Calu3 (cell line): Measurements from ENCODE around the gene KLF12. TPM values are rescaled to one million over a fixed set of nuclear protein-coding genes. Genes with fewer than 3 reads are reported as not detected.

Experiments
- Bru-seq: library from RNA; stranded (reverse); fragments of 400-500 nt; gene quantifications from one replicate; lab custom pipeline; 2021; lab: Mats Ljungman, UMichigan
- BruChase-seq, 2 experiments: library from RNA; stranded (reverse); fragments of 400-500 nt; gene quantifications; one replicate each; lab custom pipeline; 2021; lab: Mats Ljungman, UMichigan
- BruUV-seq: library from RNA; stranded (reverse); fragments of 400-500 nt; replicated peaks from 2 replicates; lab custom pipeline; 2021; lab: Mats Ljungman, UMichigan
- CTCF ChIA-PET: fragments of 300-600 bp; sonication (Branson Sonifier 250); formaldehyde crosslinking; loops from one replicate; lab custom pipeline; 2022; ENCODE audit warnings: antibody characterized with exemption; lab: Charles Lee
- DNase-seq: peaks from one replicate; pipeline ENCODE4 v3.0.0; 2022
- H3K27ac Mint-ChIP-seq: one replicate; pipeline ENCODE4 v1.8.0; 2022; ENCODE audit warnings: mixed read lengths; ENCODE audit not compliant: unreplicated experiment
- H3K27me3 Mint-ChIP-seq: one replicate; pipeline ENCODE4 v1.8.0; 2022; ENCODE audit warnings: mixed read lengths; ENCODE audit not compliant: unreplicated experiment
- H3K36me3 Mint-ChIP-seq: one replicate; pipeline ENCODE4 v1.8.0; 2022; ENCODE audit warnings: mild to moderate bottlenecking, moderate library complexity, mixed read lengths; ENCODE audit not compliant: insufficient read depth, unreplicated experiment
- H3K4me1 Mint-ChIP-seq: one replicate; pipeline ENCODE4 v1.8.0; 2022; ENCODE audit warnings: mild to moderate bottlenecking, low read depth, mixed read lengths; ENCODE audit not compliant: unreplicated experiment
- H3K4me3 Mint-ChIP-seq: one replicate; pipeline ENCODE4 v1.8.0; 2022; ENCODE audit warnings: mild to moderate bottlenecking, low read depth, moderate library complexity, mixed read lengths; ENCODE audit not compliant: unreplicated experiment
- H3K9me3 Mint-ChIP-seq: one replicate; pipeline ENCODE4 v1.8.0; 2022; ENCODE audit warnings: low read depth, mixed read lengths; ENCODE audit not compliant: unreplicated experiment
- CTCF ChIP-seq: fragments of 200-600 bp; IDR thresholded peaks from one replicate; pipeline ENCODE4 v1.8.0; 2022; ENCODE audit warnings: antibody characterized with exemption; ENCODE audit not compliant: unreplicated experiment
- intact Hi-C: fragments of 100-400 bp; cut with micrococcal nuclease; formaldehyde crosslinking; loops from one replicate; pipeline ENCODE4 v1.10.0; 2022; ENCODE audit not compliant: unreplicated experiment
- long read RNA-seq: library from polyadenylated mRNA; stranded (forward); transcript quantifications from one replicate; pipeline ENCODE4 v2.0.0, GENCODE V29; 2022
- total RNA-seq: library from RNA; stranded (reverse); gene quantifications from 2 replicates; pipeline ENCODE4 v1.2.3, GENCODE V29; 2022

The KLF12 gene
- total RNA-seq (3.0 and 3.9 TPM in 2 replicates), Bru-seq, nascent RNA (percentile 48 among the genes with signal in this experiment), BruChase-seq, experiment 1, labeled RNA remaining after a 6-hour chase (percentile 37 among the genes with signal in this experiment), BruChase-seq, experiment 2, labeled RNA remaining after a 2-hour chase (percentile 39 among the genes with signal in this experiment)
- long read RNA-seq, partial matches to known transcripts, result 0 of 1 reads
- long read RNA-seq, other reads (novel, unspliced or antisense), result 1 of 1 reads

- no peaks in the 10 kb centered on the region for H3K27me3 Mint-ChIP-seq
- no peak for TF ChIP-seq CTCF
- peak within 1 kb of the TSS; percentile 39 for H3K27ac Mint-ChIP-seq
- H3K36me3 Mint-ChIP-seq, result peaks cover 7% of the 10 kb centered on the region
- no TSS peak for BruUV-seq
- CTCF ChIA-PET, result no interaction called here
- intact Hi-C loops, result loop anchor here (5.0 to 10.0 kb wide), 3 partner anchors 99 to 299 kb away; no protein-coding TSS in a partner anchor
- no peaks in the 10 kb centered on the region for H3K4me1 Mint-ChIP-seq
- DNase-seq, result peak; percentile 59
- no peaks in the 10 kb centered on the region for H3K9me3 Mint-ChIP-seq
- no peak within 1 kb of the TSS for H3K4me3 Mint-ChIP-seq
These were observed at the start of gene KLF12 for GRCh38 chr13:74134221-74134776. Gene KLF12, minus strand, starts transcription at chr13:74134404.

- no peaks in the 10 kb centered on the region for H3K9me3 Mint-ChIP-seq
- intact Hi-C loops, result no loop called here
- no peaks in the 10 kb centered on the region for H3K36me3 Mint-ChIP-seq
- TF ChIP-seq CTCF, result no peak
- CTCF ChIA-PET, result no interaction called here
- no peaks in the 10 kb centered on the region for H3K27me3 Mint-ChIP-seq
- no peak for DNase-seq
- H3K4me1 Mint-ChIP-seq, result no peaks in the 10 kb centered on the region
- H3K4me3 Mint-ChIP-seq, result no peak overlapping the region
- no peak overlapping the region for H3K27ac Mint-ChIP-seq
- no TSS peak for BruUV-seq
These were observed 48.3 kb upstream of the KLF12 start for GRCh38 chr13:74182491-74182890.

- no TSS peak for BruUV-seq
- no peaks in the 10 kb centered on the region for H3K27me3 Mint-ChIP-seq
- H3K4me3 Mint-ChIP-seq, result no peak overlapping the region
- H3K27ac Mint-ChIP-seq, result no peak overlapping the region
- DNase-seq, result no peak
- no peaks in the 10 kb centered on the region for H3K9me3 Mint-ChIP-seq
- no peaks in the 10 kb centered on the region for H3K36me3 Mint-ChIP-seq
- intact Hi-C loops, result no loop called here
- CTCF ChIA-PET, result no interaction called here
- H3K4me1 Mint-ChIP-seq, result no peaks in the 10 kb centered on the region
- no peak for TF ChIP-seq CTCF
These were observed 40.6 kb upstream of the KLF12 start for GRCh38 chr13:74174810-74175209.

- no peak for TF ChIP-seq CTCF
- H3K4me1 Mint-ChIP-seq, result no peaks in the 10 kb centered on the region
- no peak overlapping the region for H3K27ac Mint-ChIP-seq
- no peak for DNase-seq
- H3K36me3 Mint-ChIP-seq, result no peaks in the 10 kb centered on the region
- no peaks in the 10 kb centered on the region for H3K27me3 Mint-ChIP-seq
- H3K4me3 Mint-ChIP-seq, result no peak overlapping the region
- CTCF ChIA-PET, result no interaction called here
- no peaks in the 10 kb centered on the region for H3K9me3 Mint-ChIP-seq
- intact Hi-C loops, result no loop called here
- no TSS peak for BruUV-seq
These were observed 39.6 kb upstream of the KLF12 start for GRCh38 chr13:74173822-74174221.
